HL-60 (cell line): ENCODE data around the gene WWOX.

ENCODE experiments used
- DNase-seq, 2 experiments: peaks; one replicate each; pipeline ENCODE4 v3.0.0-alpha.2; 2010 to 2020; ENCODE audit warnings: low read depth in 1 of 2, low spot score in 1 of 2
- H3K27ac ChIP-seq: fragments of 250-450 bp; sonication (Bioruptor Pico); replicated peaks from 2 replicates; pipeline ENCODE4 v1.5.1; 2020; ENCODE audit warnings: mild to moderate bottlenecking, moderate library complexity
- H3K27me3 ChIP-seq: fragments of 250-450 bp; sonication (Bioruptor Pico); 2 replicates; pipeline ENCODE4 v1.5.1; 2021; ENCODE audit warnings: mild to moderate bottlenecking, moderate library complexity; ENCODE audit not compliant: insufficient read depth, poor library complexity, severe bottlenecking
- H3K4me3 ChIP-seq: replicated peaks from 2 replicates; pipeline ENCODE4 v1.5.1; 2011; ENCODE audit warnings: mild to moderate bottlenecking, control low read depth, low read length; ENCODE audit not compliant: insufficient read depth
- GABPA ChIP-seq: IDR thresholded peaks from 2 replicates; pipeline ENCODE4 v1.6.1; 2012; ENCODE audit warnings: low read depth
- POLR2AphosphoS5 ChIP-seq: IDR thresholded peaks from 2 replicates; pipeline ENCODE4 v1.6.1; 2012; ENCODE audit warnings: low read depth
- REST ChIP-seq: IDR thresholded peaks from 2 replicates; pipeline ENCODE4 v1.6.1; 2012; ENCODE audit warnings: low read depth; ENCODE audit not compliant: insufficient replicate concordance
- SPI1 ChIP-seq: IDR thresholded peaks from 2 replicates; pipeline ENCODE4 v1.6.1; 2012; ENCODE audit warnings: low read depth, mild to moderate bottlenecking, borderline replicate concordance
- TF ChIP-seq, protein P1 (sequence below): IDR thresholded peaks from one replicate; pipeline ENCODE4 v1.5.1; 2011; ENCODE audit warnings: low read length, control low read depth, inconsistent platforms; ENCODE audit not compliant: insufficient read depth

Gene WWOX

DNA sequence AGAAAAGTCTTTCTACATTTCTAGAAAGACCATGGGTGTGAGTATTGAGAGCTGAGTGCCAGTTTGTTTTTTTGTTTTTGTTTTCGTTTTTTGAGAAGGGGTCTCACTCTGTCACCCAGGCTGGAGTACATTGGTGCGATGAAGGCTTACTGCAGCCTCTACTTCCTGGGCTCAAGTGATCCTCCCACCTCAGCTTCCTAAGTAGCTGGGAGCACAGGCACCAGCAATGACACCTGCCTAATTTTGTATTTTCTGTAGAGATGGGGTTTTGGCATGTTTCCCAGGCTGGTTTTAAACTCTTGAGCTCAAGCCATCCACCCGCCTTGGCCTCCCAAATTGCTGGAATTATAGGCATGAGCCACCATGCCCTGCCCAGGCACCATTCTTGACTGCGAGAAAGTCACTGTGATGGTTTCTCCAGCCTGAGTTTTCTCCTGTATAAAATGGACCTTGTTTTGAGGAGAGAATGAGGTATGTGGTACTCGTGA lies 827.3 kb downstream of the WWOX start:
- H3K27ac ChIP-seq, result no peak overlapping the region
- no peak for DNase-seq
- no peak for TF ChIP-seq GABPA
- TF ChIP-seq, protein P1, sequence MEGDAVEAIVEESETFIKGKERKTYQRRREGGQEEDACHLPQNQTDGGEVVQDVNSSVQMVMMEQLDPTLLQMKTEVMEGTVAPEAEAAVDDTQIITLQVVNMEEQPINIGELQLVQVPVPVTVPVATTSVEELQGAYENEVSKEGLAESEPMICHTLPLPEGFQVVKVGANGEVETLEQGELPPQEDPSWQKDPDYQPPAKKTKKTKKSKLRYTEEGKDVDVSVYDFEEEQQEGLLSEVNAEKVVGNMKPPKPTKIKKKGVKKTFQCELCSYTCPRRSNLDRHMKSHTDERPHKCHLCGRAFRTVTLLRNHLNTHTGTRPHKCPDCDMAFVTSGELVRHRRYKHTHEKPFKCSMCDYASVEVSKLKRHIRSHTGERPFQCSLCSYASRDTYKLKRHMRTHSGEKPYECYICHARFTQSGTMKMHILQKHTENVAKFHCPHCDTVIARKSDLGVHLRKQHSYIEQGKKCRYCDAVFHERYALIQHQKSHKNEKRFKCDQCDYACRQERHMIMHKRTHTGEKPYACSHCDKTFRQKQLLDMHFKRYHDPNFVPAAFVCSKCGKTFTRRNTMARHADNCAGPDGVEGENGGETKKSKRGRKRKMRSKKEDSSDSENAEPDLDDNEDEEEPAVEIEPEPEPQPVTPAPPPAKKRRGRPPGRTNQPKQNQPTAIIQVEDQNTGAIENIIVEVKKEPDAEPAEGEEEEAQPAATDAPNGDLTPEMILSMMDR, result no peak
- H3K27me3 ChIP-seq, result no peaks in the 10 kb centered on the region
- no peak overlapping the region for H3K4me3 ChIP-seq

DNA sequence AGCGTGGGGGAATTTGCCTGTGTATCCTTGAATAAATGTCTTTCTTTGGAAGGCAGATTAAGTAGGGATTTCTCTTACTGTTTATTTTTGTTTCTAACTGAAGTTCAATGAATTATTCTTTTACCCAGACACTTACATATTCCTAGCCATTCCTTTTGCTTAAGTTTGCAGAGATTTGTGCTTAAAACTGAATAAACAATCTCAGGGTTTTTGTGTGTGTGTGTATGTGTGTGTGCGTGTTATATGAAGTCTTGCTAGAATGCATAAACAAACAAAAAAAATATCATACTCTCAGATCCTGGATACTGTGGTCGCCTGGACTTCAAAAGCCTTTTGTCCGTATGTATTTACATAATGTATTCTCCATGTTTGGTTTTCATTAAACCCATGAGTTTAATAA lies 828.3 kb downstream of the WWOX start:
- Histone ChIP-seq H3K4me3 (no peak overlapping the region), H3K27me3 (no peaks in the 10 kb centered on the region), H3K27ac (no peak overlapping the region)
- no peak for TF ChIP-seq GABPA
- no peak for TF ChIP-seq REST
- no peak for TF ChIP-seq SPI1
- TF ChIP-seq POLR2AphosphoS5, result no peak
- TF ChIP-seq, protein P1, result no peak
- DNase-seq, result no peak

DNA sequence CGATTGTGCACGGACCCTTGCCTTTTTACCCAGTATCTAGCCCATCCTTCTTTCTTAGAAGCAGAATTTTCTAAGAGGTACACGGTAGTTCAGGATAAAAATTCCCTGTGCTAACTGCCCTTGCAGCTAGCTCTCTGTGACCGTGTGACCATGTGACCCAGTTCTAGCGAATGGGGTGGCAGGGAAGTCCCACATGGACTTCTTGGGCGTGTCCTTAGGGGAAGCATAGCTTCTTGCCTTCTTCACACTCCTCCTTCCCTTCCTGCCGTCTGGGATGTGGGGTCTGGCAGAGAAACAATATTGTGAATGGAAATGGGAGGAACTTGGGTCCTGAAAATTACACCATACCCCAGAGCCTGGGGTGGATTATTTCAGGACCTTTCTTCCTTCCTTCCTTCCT lies 830.4 kb downstream of the WWOX start:
- Histone ChIP-seq H3K4me3 (no peak overlapping the region), H3K27ac (no peak overlapping the region), H3K27me3 (no peaks in the 10 kb centered on the region)
- TF ChIP-seq POLR2AphosphoS5 (no peak), SPI1 (no peak), GABPA (no peak), REST (no peak)
- TF ChIP-seq, protein P1, result no peak
- no peak for DNase-seq

DNA sequence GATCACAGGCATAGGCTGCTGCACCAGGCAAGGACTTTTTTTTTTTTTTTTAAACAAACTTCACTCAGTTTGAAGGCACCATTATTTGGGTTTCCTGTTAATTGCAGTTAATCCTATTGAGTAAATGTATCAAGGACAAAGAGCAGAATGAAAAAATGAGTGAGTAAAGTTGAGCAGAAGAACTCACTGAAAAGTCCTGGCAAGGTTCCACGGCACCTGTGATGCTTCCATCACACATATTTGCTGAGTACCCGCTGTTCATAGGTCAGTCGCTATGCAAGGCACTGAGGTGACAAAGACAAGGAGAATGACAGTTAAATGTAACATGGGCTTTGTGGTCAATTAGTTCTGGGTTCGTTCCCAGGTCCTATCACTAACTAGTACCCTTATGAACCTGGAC lies 831.1 kb downstream of the WWOX start:
- TF ChIP-seq REST (no peak), SPI1 (no peak), GABPA (no peak), POLR2AphosphoS5 (no peak)
- TF ChIP-seq, protein P1, result no peak
- H3K27me3 ChIP-seq, result no peaks in the 10 kb centered on the region
- no peak overlapping the region for H3K4me3 ChIP-seq
- H3K27ac ChIP-seq, result no peak overlapping the region
- no peak for DNase-seq
